GM12878 (cell line): ENCODE results near the gene ACKR4. TPM values are rescaled to one million over a fixed set of nuclear protein-coding genes. Genes with fewer than 3 reads are reported as not detected.

Source experiments
- ATAC-seq: fragments of 200-7000 bp; cut with Tn5 transposase; 3 replicates; pipeline ENCODE4 v1.9.1; 2020; ENCODE audit warnings: mild to moderate bottlenecking, moderate library complexity
- BruUV-seq: library from RNA; stranded (reverse); fragments of 400-500 nt; replicated peaks from 2 replicates; lab custom pipeline; 2021; lab: Mats Ljungman, UMichigan
- CTCF ChIA-PET: fragments of 300-600 bp; sonication (Branson Sonifier 250); formaldehyde crosslinking; extraction: SDS; loops from one replicate; lab custom pipeline; 2021; ENCODE audit warnings: inconsistent platforms; lab: Yijun Ruan, JAX
- POLR2A ChIA-PET: fragments of 350-600 bp; formaldehyde crosslinking; extraction: SDS; loops from one replicate; lab custom pipeline; 2021; ENCODE audit warnings: inconsistent platforms; lab: Charles Lee
- RAD21 ChIA-PET: fragments of 300-600 bp; sonication (Branson Sonifier 250); formaldehyde crosslinking; loops from one replicate; lab custom pipeline; 2023; ENCODE audit warnings: antibody characterized with exemption; ENCODE audit not compliant: unreplicated experiment; lab: Charles Lee
- SMC1A ChIA-PET: fragments of 300-600 bp; sonication (Branson Sonifier 250); formaldehyde crosslinking; loops from one replicate; lab custom pipeline; 2023; ENCODE audit not compliant: unreplicated experiment, uncharacterized antibody; lab: Charles Lee
- DNase-seq: peaks from one replicate; pipeline ENCODE4 v3.0.0-alpha.2; 2011; ENCODE audit warnings: low read depth, low spot score
- FAIRE-seq: peaks from 3 replicates; lab custom pipeline; 2011; peaks lifted over from hg19 to GRCh38; lab: Jason Lieb, UNC
- H2AFZ ChIP-seq: 2 replicates; pipeline ENCODE4 v1.6.0; 2011; ENCODE audit warnings: low read depth, low read length, control low read depth; ENCODE audit not compliant: control insufficient read depth
- H3K27ac ChIP-seq: 2 replicates; pipeline ENCODE4 v1.5.1; 2011; ENCODE audit warnings: control low read depth; ENCODE audit not compliant: control insufficient read depth, insufficient read depth
- H3K27me3 ChIP-seq, 2 experiments: replicated peaks in 1 of 2; 2 replicates each; pipeline versions ENCODE4 v1.6.0 to v1.6.1; 2011; ENCODE audit warnings: low read length in 1 of 2; ENCODE audit not compliant: control insufficient read depth in 2 of 2, insufficient read depth in 2 of 2
- H3K36me3 ChIP-seq, 2 experiments: 2 replicates each; pipeline ENCODE4 v1.5.1; 2011; ENCODE audit warnings: low read length in 1 of 2; ENCODE audit not compliant: control insufficient read depth in 2 of 2, insufficient read depth in 2 of 2
- H3K4me1 ChIP-seq: 2 replicates; pipeline ENCODE4 v1.6.1; 2011; ENCODE audit warnings: mild to moderate bottlenecking, low read length, moderate library complexity, mixed read lengths; ENCODE audit not compliant: control insufficient read depth, insufficient read depth
- H3K4me2 ChIP-seq: 2 replicates; pipeline ENCODE4 v1.6.0; 2011; ENCODE audit warnings: control low read depth; ENCODE audit not compliant: control insufficient read depth, insufficient read depth
- H3K4me3 ChIP-seq: fragments of 200-600 bp; sonication (generic); 2 replicates; pipeline ENCODE4 v1.5.1; 2016
- H3K79me2 ChIP-seq: 2 replicates; pipeline ENCODE4 v1.6.0; 2011; ENCODE audit warnings: low read length; ENCODE audit not compliant: control insufficient read depth, insufficient read depth
- H3K9ac ChIP-seq: 2 replicates; pipeline ENCODE4 v1.8.0; 2011; ENCODE audit warnings: low read length, control low read depth, mixed read lengths; ENCODE audit not compliant: control insufficient read depth, insufficient read depth
- H3K9me3 ChIP-seq: replicated peaks from 3 replicates; pipeline ENCODE4 v1.5.1; 2011; ENCODE audit warnings: mild to moderate bottlenecking, low read length; ENCODE audit not compliant: control insufficient read depth, insufficient read depth
- H4K20me1 ChIP-seq: 2 replicates; pipeline ENCODE4 v1.6.0; 2011; ENCODE audit not compliant: control insufficient read depth, insufficient read depth
- BHLHE40 ChIP-seq, 2 experiments: fragments of 450-650 bp in 1 of 2; IDR thresholded peaks; 2 replicates each; pipeline ENCODE4 v1.6.1; 2011 to 2017; ENCODE audit warnings: low read depth in 2 of 2, borderline replicate concordance in 1 of 2, improper control_type of control experiment in 1 of 2, low read length in 1 of 2, mild to moderate bottlenecking in 1 of 2
- CBX3 ChIP-seq: fragments of 200-600 bp; sonication (generic); IDR thresholded peaks from 2 replicates; pipeline ENCODE4 v1.6.1; 2016; ENCODE audit warnings: low read depth, borderline replicate concordance
- CREB1 ChIP-seq: IDR thresholded peaks from 2 replicates; pipeline ENCODE4 v1.6.1; 2012; ENCODE audit warnings: low read depth, mild to moderate bottlenecking, inconsistent platforms
- CREM ChIP-seq: IDR thresholded peaks from 2 replicates; pipeline ENCODE4 v1.6.1; 2014; ENCODE audit warnings: antibody characterized with exemption, low read depth
- KDM1A ChIP-seq: fragments of 200-600 bp; sonication (generic); IDR thresholded peaks from 2 replicates; pipeline ENCODE4 v1.6.1; 2016; ENCODE audit warnings: borderline replicate concordance
- MTA2 ChIP-seq: fragments of 450-650 bp; IDR thresholded peaks from 2 replicates; pipeline ENCODE4 v1.6.1; 2016; ENCODE audit warnings: low read depth, mild to moderate bottlenecking, moderate library complexity
- NFYB ChIP-seq: IDR thresholded peaks from 2 replicates; pipeline ENCODE4 v1.6.1; 2011; ENCODE audit warnings: low read depth, mild to moderate bottlenecking, low read length, improper control_type of control experiment, moderate library complexity; ENCODE audit not compliant: insufficient read depth
- RB1 ChIP-seq: fragments of 450-650 bp; formaldehyde crosslinking; IDR thresholded peaks from 2 replicates; pipeline ENCODE4 v1.6.1; 2017; ENCODE audit warnings: mild to moderate bottlenecking, borderline replicate concordance
- SP1 ChIP-seq: IDR thresholded peaks from one replicate; pipeline ENCODE4 v1.6.1; 2011; ENCODE audit warnings: low read depth, low read length
- SRF ChIP-seq, 2 experiments: IDR thresholded peaks; 2 replicates each; pipeline ENCODE4 v1.6.1; 2011; ENCODE audit warnings: low read depth in 2 of 2, low read length in 2 of 2, mild to moderate bottlenecking in 1 of 2, moderate library complexity in 1 of 2
- STAT3 ChIP-seq: IDR thresholded peaks from 2 replicates; pipeline ENCODE4 v1.6.1; 2011; ENCODE audit warnings: low read depth, low read length, improper control_type of control experiment
- SUPT20H ChIP-seq: IDR thresholded peaks from 2 replicates; pipeline ENCODE4 v1.6.1; 2011; ENCODE audit warnings: low read depth, mild to moderate bottlenecking, low read length, moderate library complexity, borderline replicate concordance; ENCODE audit not compliant: control insufficient read depth
- ZNF217 ChIP-seq: fragments of 450-650 bp; IDR thresholded peaks from 2 replicates; pipeline ENCODE4 v1.6.1; 2017; ENCODE audit warnings: antibody characterized with exemption, mild to moderate bottlenecking
- ZNF24 ChIP-seq: fragments of 450-650 bp; IDR thresholded peaks from 2 replicates; pipeline ENCODE4 v1.6.1; 2017; ENCODE audit warnings: antibody characterized with exemption, mild to moderate bottlenecking
- ZNF687 ChIP-seq: fragments of 450-650 bp; IDR thresholded peaks from 2 replicates; pipeline ENCODE4 v1.6.1; 2017; ENCODE audit warnings: mild to moderate bottlenecking, moderate library complexity
- WGBS: methylation state at CpG from one replicate; pipeline ENCODE4 v1.1.6; 2016; ENCODE audit warnings: low lambda C conversion rate; ENCODE audit not compliant: insufficient replicate concordance, insufficient coverage; ENCODE audit errors: missing lambda C conversion rate; 5-methylcytosine and 5-hydroxymethylcytosine counted together
- in situ Hi-C: fragments of 300-500 bp; cut with MboI; formaldehyde crosslinking; loops from 9 replicates; pipeline ENCODE4 v1.14.3; 2018; ENCODE audit warnings: mixed read lengths
- intact Hi-C: fragments of 100-400 bp; cut with micrococcal nuclease; formaldehyde crosslinking; loops from one replicate; pipeline ENCODE4 v1.14.2; 2022; ENCODE audit not compliant: unreplicated experiment
- polyA plus RNA-seq, 11 experiments: library from polyadenylated mRNA; depleted of rRNA in 4 of 11; unstranded in 6 of 11; stranded (reverse) in 5 of 11; fragments of >200 nt; fragmentation: Nextera tagmentation in 4 of 11; fragmentation: Illumina TruSeq in 1 of 11; extraction: Ambion mirVana in 4 of 11; extraction: Trizol in 1 of 11; gene quantifications; 1 replicate in 1 of 11; 2 replicates in 10 of 11; pipeline versions ENCODE4 v1.2.1 to v1.2.3, GENCODE V29; 2011 to 2016; ENCODE audit warnings: inconsistent platforms in 2 of 11, missing spikeins in 2 of 11, low read depth in 1 of 11
- total RNA-seq, 4 experiments: library from RNA; depleted of rRNA in 3 of 4; stranded (reverse); fragments of >200 nt in 3 of 4; fragmentation: Illumina TruSeq in 1 of 4; extraction: Trizol in 1 of 4; gene quantifications; 2 replicates each; pipeline versions ENCODE4 v1.2.1 to v1.2.3, GENCODE V29; 2013 to 2021
- TF ChIP-seq, protein P1 (sequence below): IDR thresholded peaks from 2 replicates; pipeline ENCODE4 v1.6.1; 2011; ENCODE audit warnings: low read depth, mild to moderate bottlenecking, low read length, moderate library complexity, borderline replicate concordance; ENCODE audit errors: extremely low read depth
- TF ChIP-seq, protein P2 (sequence below): fragments of 450-650 bp; IDR thresholded peaks from 2 replicates; pipeline ENCODE4 v1.6.1; 2017; ENCODE audit warnings: low read depth, mild to moderate bottlenecking, moderate library complexity

The ACKR4 gene
- total and polyA plus RNA-seq, 10 of the 15 experiments (the other 5 are each of a cell fraction or from before 2014, with no cell fraction given) = 0.06 to 0.40 (median 0.12) TPM

DNA sequence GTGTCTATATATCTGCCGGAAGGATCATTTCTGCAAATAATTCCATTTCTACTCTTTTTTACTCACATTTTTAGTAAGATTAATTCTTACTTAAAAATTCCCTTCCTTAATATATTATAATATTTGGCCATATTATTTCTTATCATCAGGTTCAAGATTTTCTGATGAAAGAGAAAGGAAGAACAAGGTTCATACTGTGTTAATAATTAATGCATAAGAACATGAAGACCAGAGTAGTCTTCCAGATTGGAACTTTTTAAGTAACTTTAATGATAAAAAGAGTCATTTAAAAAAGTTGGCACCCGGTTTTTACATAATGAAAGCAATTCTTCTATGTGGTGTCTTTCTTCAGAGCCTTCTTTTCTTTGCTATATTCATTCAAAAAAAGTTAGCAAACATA, 590 bp downstream of the ACKR4 start:
- DNase-seq (no peak), ATAC-seq (no peak)
- ChIA-PET POLR2A (no interaction called here), RAD21 (interaction anchor here (0.8 kb wide), 1 partner anchor 26 kb away, joined by 3 read pairs; no protein-coding TSS in a partner anchor), SMC1A (interaction anchor here (1.6 kb wide), 1 partner anchor 45 kb away, joined by 6 read pairs; no protein-coding TSS in a partner anchor)
- Histone ChIP-seq H3K79me2 (no peaks in the 10 kb centered on the region), H3K9me3 (no peaks in the 10 kb centered on the region), H3K4me1 (no peaks in the 10 kb centered on the region), H3K36me3 (peaks cover 0 to 3% of the 10 kb centered on the region in 2 experiments; a peak in 1 of 4 replicates), H3K9ac (no peak overlapping the region), H2AFZ (no peak overlapping the region), H3K4me2 (no peak overlapping the region), H3K27ac (no peak overlapping the region), H3K4me3 (no peak overlapping the region), H3K27me3 (no peaks in the 10 kb centered on the region)
- WGBS = 94% methylated on average over 2 of the region's 2 CpGs
- in situ Hi-C loops = no loop called here
- TF ChIP-seq STAT3 = no peak
- no peak for TF ChIP-seq SUPT20H
- no peak for TF ChIP-seq RB1
- no peak for TF ChIP-seq CREM
- no peak for TF ChIP-seq KDM1A
- TF ChIP-seq NFYB = no peak
- TF ChIP-seq BHLHE40 (IDR thresholded peaks at IDR 0.05; ENCODE audit: borderline replicate concordance in 1 of 2, low read depth in 2 of 2, low read length in 1 of 2) = no peak
- TF ChIP-seq ZNF217 = no peak
- no peak for TF ChIP-seq ZNF687
- no peak for TF ChIP-seq CBX3
- TF ChIP-seq, protein P1, sequence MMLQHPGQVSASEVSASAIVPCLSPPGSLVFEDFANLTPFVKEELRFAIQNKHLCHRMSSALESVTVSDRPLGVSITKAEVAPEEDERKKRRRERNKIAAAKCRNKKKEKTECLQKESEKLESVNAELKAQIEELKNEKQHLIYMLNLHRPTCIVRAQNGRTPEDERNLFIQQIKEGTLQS = no peak
- TF ChIP-seq SRF (IDR thresholded peaks at IDR 0.05; ENCODE audit: low read depth in 2 of 2, low read length in 2 of 2) = no peak
- TF ChIP-seq SP1 = no peak
- no peak for TF ChIP-seq MTA2
- TF ChIP-seq CREB1 = no peak
- no peak for TF ChIP-seq ZNF24
- TF ChIP-seq, protein P2, sequence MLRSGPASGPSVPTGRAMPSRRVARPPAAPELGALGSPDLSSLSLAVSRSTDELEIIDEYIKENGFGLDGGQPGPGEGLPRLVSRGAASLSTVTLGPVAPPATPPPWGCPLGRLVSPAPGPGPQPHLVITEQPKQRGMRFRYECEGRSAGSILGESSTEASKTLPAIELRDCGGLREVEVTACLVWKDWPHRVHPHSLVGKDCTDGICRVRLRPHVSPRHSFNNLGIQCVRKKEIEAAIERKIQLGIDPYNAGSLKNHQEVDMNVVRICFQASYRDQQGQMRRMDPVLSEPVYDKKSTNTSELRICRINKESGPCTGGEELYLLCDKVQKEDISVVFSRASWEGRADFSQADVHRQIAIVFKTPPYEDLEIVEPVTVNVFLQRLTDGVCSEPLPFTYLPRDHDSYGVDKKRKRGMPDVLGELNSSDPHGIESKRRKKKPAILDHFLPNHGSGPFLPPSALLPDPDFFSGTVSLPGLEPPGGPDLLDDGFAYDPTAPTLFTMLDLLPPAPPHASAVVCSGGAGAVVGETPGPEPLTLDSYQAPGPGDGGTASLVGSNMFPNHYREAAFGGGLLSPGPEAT = no peak
- TF ChIP-seq, all 136 proteins: peak for 0
- FAIRE-seq = no peak
- BruUV-seq = no TSS peak
- CTCF ChIA-PET = interaction anchor here (0.9 kb wide), 1 partner anchor 44 kb away, joined by 3 read pairs; no protein-coding TSS in a partner anchor
- intact Hi-C loops = no loop called here
- no peaks in the 10 kb centered on the region for H4K20me1 ChIP-seq
